GM12891 (cell line): ENCODE data around the gene AMMECR1.

Source experiments
- POLR2A ChIP-seq: IDR thresholded peaks from 2 replicates; pipeline ENCODE4 v1.6.1; 2011; ENCODE audit warnings: low read depth, low read length, control low read depth
- POLR2AphosphoS5 ChIP-seq: IDR thresholded peaks from 2 replicates; pipeline ENCODE4 v1.6.1; 2011; ENCODE audit warnings: low read depth, low read length, control low read depth
- SPI1 ChIP-seq: IDR thresholded peaks from 2 replicates; pipeline ENCODE4 v1.6.1; 2011; ENCODE audit warnings: low read depth, low read length, control low read depth

GRCh38 chrX:110208092-110208491 lies 109.8 kb downstream of the AMMECR1 start:
- TF ChIP-seq POLR2AphosphoS5: no peak
- no peak for TF ChIP-seq SPI1
- TF ChIP-seq POLR2A: no peak
